GM10847 (cell line): ENCODE data around the gene MBLAC2.

Experiments
- POLR2A ChIP-seq: IDR thresholded peaks from 2 replicates; pipeline ENCODE4 v1.6.1; 2011; ENCODE audit not compliant: insufficient read length; ENCODE audit errors: extremely low read depth

MBLAC2 gene

DNA sequence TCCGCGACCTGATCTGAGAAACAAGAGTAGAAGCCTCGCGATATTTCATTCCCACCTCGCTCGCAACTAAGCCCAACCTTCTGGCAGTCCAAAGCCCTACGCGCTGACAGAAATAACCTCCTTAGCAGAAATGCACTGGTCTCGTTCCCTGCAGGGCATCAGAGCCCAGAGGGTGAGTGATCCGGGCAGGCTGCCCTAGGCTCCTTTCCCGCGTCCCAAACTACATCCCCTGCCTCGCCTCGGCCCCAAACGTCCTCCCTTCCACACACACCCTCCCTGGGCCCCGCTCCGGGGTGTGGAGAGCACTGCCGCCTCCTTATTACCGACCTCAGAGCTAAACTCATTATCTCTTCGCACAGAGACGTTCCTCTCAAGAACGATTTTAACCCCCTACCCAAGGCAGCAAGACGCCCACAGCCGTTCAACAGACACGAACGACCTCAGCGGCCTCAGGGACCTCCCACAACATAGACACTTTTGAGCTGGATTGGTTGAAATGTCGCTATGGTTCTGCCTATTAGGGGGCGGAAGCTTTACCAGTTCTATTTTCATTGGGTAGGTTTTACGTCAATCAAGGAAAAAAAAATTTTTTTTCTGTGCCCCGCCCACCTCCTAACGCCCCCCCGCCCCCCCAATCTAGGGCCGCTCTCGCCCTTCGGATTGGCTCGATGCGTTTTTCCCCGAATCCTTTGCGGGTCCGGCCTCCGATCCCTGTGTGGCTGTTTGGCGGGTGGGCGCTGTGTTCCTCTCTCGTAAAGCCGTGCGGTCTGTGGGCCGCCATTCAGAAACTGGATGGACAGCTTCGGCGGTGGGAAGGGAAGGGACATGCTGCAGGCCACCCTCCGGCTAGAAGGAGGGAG, 65.0 kb downstream of the MBLAC2 start, which contains the start of gene CETN3:
CETN3 (minus strand) TSS at position 439 of the 860 bp plus-strand sequence; CDS start at position 344, 95 bp downstream.
- TF ChIP-seq POLR2A: peak; percentile 89

DNA sequence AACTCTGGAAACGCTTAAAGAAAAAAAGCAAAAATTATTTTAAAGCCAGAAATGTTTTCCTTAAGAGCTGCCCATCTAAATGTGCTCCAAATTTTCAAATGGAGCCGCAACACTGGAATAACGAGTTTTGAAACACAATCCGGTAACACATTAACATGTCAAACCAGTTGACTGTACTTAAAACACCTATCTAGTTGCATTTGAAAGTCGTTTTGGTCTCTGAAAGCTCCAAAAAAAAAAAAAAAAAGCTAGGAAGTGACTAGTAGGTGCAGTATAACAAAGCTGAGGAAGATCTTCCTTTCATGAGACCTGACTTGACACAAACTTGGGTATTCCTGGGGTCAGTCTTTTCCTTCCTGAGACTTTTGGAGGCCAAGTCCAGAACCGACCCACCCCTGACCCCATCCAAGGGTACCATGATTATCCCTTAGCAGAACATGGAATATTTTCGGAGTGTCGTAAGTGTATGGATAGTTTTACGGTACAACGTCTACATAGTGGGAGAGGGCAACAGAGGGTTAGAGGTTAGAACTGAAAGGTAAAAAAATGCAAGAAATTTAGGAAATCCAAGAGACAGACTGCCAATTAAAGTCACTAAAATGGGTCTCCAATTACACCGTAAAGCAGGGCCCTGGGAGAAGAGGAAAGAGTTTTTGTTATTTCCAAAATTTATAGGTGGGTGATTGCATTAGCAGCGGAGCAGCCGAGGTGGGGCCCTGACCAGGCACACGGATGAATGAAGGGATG, 65.8 kb downstream of the MBLAC2 start:
- TF ChIP-seq POLR2A: peak; percentile 80
